Stimulated activated CD4-positive, alpha-beta T cell treated with anti-CD3 and anti-CD28 coated beads, Interleukin-4, amount 100 ng/mL, for 4 hours (primary cell): ENCODE results near the gene RTP5.
A peak's percentile ranks its signal among the peaks of the same experiment; 100 is the strongest.
"Not testable (repeated sequence)": the region's sequence is repeated elsewhere in the genome, so short reads cannot be mapped to it uniquely, and the experiment has no call there.

Experiments
- DNase-seq, 2 experiments: peaks; one replicate each; pipeline ENCODE4 v3.0.0-alpha.2; 2020

Gene RTP5

DNA sequence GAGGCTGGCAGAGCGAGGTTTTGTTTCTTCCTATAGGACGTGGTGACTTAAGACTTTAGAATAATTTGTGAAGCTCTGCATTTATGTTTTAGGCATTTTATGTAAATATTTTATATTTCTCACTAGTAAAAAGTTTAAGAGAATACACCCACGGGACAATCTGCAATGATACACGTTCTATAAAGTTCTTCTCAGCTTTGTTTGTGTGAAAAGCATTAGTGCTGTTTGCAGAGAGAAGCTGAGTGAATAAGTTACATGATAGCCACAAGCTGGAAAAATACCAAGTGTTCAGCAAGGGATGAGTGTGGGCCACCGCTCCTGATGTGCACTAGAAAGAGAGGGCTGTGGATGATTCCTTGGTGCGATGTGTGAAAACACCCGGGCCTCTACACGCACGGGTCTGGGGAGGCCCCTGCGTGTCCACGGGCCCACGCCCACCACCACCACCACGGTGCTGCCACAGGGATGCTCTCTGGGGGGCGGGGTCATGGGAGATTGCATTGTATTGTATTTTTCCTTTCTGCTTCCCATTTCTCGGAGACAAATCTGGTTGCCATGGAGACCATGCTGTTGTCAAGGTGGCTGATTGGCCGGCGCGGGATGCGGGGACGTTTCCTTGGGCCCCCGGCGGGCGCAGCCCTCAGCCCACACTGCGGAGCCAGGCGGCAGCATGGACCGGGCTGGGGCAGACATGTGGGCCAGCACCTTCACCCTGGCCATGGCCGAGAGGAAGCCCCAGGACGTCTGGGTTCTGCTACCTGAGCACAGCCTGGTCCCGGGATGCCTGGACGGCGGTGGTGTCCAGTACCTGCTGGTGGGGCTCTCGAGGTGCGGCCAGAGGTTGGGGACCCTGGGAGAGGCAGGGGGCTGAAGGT, at the start of gene RTP5:
Gene RTP5 (plus strand): TSS at position 643 of the 875 bp plus-strand sequence. CDS start 28 bp downstream, at position 671.
- no peak for DNase-seq

GRCh38 chr2:241819947-241820624, 49.4 kb upstream of the RTP5 start:
- not testable (repeated sequence) for DNase-seq

- no peak for DNase-seq
Observed at GRCh38 chr2:241820625-241821384, 48.7 kb upstream of the RTP5 start.

- DNase-seq, result no peak
Observed at GRCh38 chr2:241821460-241822263, 47.9 kb upstream of the RTP5 start.

GRCh38 chr2:241822264-241822623, 47.3 kb upstream of the RTP5 start:
- DNase-seq, result no peak

DNA sequence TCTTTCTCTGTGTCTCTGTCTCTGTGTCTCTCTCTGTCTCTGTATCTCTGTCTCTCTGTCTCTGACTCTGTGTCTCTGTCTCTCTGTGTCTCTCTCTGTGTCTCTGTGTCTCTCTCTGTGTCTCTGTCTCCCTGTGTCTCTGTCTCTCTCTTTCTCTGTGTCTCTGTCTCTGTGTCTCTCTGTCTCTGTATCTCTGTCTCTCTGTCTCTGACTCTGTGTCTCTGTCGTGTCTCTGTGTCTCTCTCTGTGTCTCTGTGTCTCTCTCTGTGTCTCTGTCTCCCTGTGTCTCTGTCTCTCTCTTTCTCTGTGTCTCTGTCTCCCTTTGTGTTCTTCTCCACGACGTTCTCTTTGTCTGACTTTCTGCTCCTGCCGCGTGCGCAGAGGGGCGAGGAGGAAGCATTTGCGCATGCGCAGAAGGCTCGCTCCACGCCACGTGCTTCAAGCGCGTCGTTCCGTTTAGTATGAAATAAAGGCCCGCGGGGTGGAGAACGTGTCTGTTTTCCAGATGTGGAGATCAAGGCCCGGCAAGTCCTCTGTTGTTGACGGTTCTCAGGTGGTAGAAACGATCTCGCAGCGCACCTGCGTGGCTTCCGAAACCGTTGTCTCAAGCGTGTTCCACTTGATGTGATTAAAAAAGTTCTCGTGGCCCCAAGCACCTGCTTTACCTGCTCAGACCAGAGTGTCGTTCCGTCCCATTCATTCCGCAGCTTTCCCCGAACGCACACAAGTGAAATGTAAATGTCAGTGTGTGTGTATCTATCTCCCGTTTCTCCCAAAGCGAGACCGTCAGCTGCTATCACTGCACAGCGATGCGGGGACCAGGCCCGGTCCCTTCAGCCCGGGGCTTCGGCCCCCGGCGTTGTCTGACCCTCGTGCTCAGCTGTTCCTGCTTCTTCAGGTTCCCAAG, 45.7 kb upstream of the RTP5 start:
- not testable (repeated sequence) for DNase-seq

GRCh38 chr2:241827394-241827793, 42.1 kb upstream of the RTP5 start:
- DNase-seq, result no peak

DNA sequence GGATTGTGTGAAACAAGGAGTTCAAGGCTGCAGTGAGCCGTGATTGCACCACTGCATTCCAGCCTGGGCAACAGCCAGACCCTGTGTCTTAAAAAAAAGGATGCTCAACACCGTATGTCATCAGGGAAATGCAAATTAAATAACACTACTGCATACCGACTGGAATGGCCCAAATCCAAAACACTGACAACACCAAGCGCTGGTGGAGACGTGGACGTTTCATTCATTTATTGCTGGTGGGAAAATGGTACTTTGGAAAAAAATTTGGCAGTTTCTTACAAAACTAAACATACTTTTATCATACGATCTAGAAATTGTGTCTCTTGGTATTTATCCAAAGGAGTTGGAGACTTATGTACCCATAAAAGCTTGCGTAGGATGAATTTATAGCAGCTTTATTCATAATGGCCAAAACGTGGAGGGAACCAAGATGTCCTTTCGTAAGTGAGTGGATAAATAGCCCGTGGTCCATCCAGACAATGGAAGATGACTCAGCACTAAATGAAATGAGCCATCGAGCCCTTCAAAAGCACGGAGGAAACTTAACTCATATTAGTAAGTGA, 36.3 kb upstream of the RTP5 start:
- no peak for DNase-seq

- not testable (repeated sequence) for DNase-seq
Observed at GRCh38 chr2:241833756-241834526, 35.6 kb upstream of the RTP5 start.

DNA sequence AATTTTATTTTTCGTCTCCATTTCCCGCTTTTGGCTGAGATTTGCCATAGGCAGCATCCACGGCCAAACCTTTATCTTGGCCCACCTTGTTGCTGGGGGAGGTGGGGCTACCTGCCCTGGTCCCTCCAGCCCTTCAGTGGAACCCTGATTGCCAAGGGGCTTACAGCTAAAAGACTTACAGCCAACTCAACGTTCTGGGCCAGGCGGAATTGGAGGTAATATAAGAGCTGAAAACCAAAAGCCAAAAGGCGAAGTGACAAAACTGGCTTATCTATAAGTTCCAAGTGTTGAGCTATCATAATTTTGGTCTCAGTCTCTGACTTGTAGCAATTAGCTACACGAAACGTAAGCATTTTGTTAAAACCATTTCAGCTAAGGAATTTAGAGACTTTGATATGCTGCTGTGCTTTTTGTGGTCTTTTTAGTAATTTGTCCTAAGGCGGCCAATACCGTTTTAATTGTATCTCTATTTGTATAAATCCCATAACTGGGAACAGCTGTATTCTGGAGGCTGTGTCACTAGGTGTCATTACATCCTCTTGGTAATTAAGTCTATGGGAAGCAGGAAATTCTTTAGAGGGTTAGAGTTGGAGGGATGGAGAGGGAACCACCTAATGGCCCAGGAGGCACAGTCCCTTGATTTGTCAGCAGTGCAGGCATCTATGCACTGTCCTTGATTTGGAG, 34.9 kb upstream of the RTP5 start:
- no peak for DNase-seq

- DNase-seq, result no peak
Observed at GRCh38 chr2:241835611-241836010, 33.9 kb upstream of the RTP5 start.

DNA sequence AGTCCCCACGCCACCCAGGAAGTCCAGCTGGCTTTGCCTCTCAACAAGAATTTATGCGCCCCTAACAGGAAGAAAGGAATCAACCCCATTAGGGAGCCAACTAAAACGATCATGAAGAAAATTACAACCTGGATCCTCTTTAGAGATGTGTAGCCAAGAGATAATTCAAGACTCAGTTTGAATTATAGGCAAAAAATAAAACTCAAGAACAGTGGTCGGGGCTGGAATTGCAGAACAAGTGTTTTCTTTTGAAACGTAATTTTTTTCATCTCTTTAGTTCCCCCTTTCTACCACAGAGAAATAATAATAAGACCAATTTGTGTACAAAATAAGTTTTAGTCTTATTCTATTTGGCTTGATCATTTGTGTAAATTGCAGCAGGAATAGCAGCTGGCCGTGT, 33.2 kb upstream of the RTP5 start:
- no peak for DNase-seq

DNA sequence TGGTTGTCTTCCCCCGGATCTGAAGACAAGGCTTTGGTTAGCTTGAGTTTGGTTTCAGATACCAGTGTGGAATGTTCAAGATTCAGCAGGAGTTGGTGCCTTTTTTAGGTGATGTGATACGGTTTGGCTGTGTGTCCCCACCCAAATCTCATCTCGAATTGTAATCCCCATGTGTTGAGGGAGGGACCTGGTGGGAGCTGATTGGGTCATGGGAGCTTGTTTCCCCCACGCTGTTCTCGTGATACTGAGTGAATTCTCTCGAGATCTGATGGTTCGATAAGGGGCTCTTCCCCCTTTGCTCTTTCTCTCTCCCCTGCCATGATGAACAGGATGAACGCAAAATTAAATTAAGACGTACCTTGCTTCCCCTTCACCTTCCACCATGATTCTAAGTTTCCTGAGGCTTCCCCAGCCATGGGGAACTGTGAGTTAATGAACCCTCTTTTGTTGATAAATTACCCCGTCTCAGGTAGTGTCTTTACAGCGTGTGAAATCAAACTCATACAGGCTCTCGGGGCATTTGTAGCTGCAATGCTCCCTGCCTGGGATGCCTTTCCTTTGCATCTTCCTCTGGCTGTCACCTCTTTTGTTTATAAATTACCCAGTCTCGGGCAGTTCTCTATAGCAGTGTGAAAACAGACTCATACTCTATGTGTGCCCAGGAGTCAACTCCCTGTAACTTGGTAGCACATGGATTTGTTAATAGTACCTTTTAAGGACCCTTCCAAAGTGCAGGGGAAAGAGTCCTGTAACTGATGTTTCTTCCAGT, 32.1 kb upstream of the RTP5 start:
- no peak for DNase-seq

DNA sequence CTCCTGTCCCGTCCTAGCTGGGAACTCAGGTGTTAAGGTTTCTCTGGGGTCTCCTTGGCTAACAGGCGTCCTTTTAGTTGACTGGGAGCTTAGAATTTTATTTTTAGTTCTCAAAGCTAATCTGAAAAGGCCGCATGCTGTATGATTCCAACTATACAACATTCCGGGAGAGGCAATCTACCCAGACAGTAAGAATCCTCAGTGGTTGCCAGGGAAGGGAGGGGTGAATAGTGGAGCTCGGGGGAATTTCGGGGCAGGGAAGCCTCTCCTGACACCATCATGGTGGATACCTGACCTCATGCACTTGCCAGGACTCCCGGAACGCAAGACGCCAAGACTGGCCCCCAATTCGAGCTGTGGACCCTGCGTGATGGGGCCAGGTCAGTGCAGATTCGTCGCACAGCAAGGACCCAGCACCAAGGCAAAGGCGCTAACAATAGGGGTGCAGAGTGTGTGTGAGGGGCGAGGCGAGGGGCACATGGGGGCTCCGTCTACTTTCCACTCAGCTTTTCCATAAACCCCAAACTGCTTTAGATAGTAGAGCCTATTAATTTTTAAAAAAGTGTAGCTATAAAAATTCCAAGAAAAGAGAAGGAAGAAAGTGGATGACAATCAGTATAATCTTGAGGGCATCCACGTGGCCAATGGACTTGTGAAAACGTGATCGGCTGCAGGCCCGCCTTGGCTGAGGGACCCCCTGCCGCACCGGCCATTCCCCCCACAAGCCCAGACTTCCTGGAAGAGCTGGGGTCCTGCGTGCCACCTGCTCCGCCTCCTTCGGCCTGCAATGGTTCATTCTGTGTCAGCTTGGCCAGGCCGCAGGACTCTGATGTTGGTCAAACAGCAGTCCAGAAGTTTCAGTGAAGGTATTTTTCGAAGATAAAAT, 28.1 kb upstream of the RTP5 start:
- no peak for DNase-seq

DNA sequence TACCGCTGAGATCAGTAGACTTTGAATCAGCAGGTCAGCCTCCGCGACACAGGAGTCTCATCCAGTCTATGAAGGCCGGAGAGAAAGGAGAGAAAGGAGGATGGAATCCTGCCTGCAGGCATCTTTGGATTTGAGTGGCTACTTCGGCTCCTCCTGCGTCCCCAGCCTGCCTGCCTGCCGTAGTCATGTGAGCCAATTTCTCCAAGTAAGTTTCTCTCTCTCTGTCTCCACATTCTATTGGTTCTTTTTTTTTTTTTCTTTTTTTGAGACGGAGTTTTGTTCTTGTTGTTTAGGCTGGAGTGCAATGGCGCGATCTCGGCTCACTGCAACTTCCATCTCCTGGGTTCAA, 27.5 kb upstream of the RTP5 start:
- DNase-seq, result no peak

DNA sequence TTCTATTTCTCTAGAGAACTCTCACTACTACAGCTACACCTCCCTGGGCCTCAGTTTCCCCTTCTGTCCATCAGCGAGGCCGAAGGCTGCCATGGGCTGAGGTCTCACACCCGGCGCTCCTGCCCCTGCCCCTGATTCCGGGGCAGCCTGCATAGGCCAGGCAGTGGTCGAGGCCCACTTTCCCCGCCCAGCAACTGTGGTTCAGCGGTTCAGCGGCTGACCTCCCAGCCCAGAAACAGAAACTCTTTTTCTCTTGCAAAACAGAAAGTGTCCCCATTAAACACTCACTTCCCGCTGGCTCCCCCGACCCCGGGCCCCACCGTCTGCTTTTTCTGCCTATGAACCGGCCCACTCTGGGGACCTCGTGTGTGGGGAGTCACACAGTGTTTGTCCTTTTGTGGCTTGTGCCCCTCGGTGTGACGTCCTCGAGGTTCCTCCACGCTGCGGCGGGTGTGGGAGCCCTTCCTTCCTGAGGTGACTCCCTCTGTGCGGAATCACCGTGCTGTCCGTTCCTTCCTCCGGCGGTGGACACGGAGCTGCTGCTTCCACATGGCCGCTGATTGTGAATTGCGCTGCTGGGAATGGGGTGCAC, 26.8 kb upstream of the RTP5 start:
- peak in 1 of 2 experiments; percentile 47 for DNase-seq

- no peak for DNase-seq
Observed at GRCh38 chr2:241843321-241844065, 26.0 kb upstream of the RTP5 start.
